HepG2 (cell line): Measurements from ENCODE around the gene BOLA3. TPM values are rescaled to one million over a fixed set of nuclear protein-coding genes. Genes with fewer than 3 reads are reported as not detected.

Experiments
- CC2D1A ChIP-seq: sonication (generic); formaldehyde crosslinking; IDR thresholded peaks from 2 replicates; pipeline ENCODE4 v1.8.1; 2023; ENCODE audit warnings: mild to moderate bottlenecking, missing genetic modification reagents
- EED ChIP-seq: sonication (generic); formaldehyde crosslinking; IDR thresholded peaks from 2 replicates; pipeline ENCODE4 v1.5.0; 2020; ENCODE audit warnings: mild to moderate bottlenecking, missing genetic modification reagents
- FOSL1 ChIP-seq: sonication (generic); formaldehyde crosslinking; IDR thresholded peaks from 2 replicates; pipeline ENCODE4 v1.9.0; 2021; ENCODE audit warnings: missing genetic modification reagents, borderline replicate concordance
- HIC2 ChIP-seq: sonication (generic); formaldehyde crosslinking; IDR thresholded peaks from 2 replicates; pipeline ENCODE4 v1.9.0; 2022; ENCODE audit warnings: low read depth, missing genetic modification reagents
- HMG20A ChIP-seq: IDR thresholded peaks from 2 replicates; pipeline ENCODE4 v1.6.1; 2016; ENCODE audit warnings: borderline replicate concordance
- HOMEZ ChIP-seq: IDR thresholded peaks from 2 replicates; pipeline ENCODE4 v1.6.1; 2016; ENCODE audit warnings: low read depth
- JARID2 ChIP-seq: sonication (generic); formaldehyde crosslinking; IDR thresholded peaks from 2 replicates; pipeline ENCODE4 v1.8.1; 2023; ENCODE audit warnings: missing genetic modification reagents, inconsistent platforms; ENCODE audit not compliant: insufficient replicate concordance
- KLF15 ChIP-seq: sonication (generic); formaldehyde crosslinking; IDR thresholded peaks from 2 replicates; pipeline ENCODE4 v1.8.1; 2023; ENCODE audit warnings: borderline replicate concordance, mild to moderate bottlenecking, inconsistent platforms, missing genetic modification reagents, mixed read lengths
- MBD4 ChIP-seq: IDR thresholded peaks from 2 replicates; pipeline ENCODE4 v1.6.1; 2012; ENCODE audit warnings: low read length, inconsistent platforms, borderline replicate concordance
- MYC ChIP-seq: sonication (generic); formaldehyde crosslinking; IDR thresholded peaks from 2 replicates; pipeline ENCODE4 v1.9.0; 2021; ENCODE audit warnings: missing genetic modification reagents, borderline replicate concordance
- NBN ChIP-seq: fragments of 450-650 bp; conservative IDR thresholded peaks from 2 replicates; pipeline ENCODE4 v1.6.1; 2017
- RELA ChIP-seq: sonication (generic); formaldehyde crosslinking; IDR thresholded peaks from 2 replicates; pipeline ENCODE4 v1.4.0; 2020; ENCODE audit warnings: missing genetic modification reagents
- SRSF9 ChIP-seq: fragments of 200-400 bp; formaldehyde crosslinking; IDR thresholded peaks from 2 replicates; pipeline ENCODE4 v1.6.1; 2018; ENCODE audit warnings: borderline replicate concordance, mild to moderate bottlenecking, low read depth, low read length; ENCODE audit not compliant: insufficient read depth, poor library complexity, severe bottlenecking
- TFDP1 ChIP-seq: IDR thresholded peaks from 2 replicates; pipeline ENCODE4 v1.6.1; 2016; ENCODE audit warnings: missing compliant biosample characterization, missing genetic modification reagents, borderline replicate concordance
- TFDP2 ChIP-seq: sonication (generic); formaldehyde crosslinking; IDR thresholded peaks from 2 replicates; pipeline ENCODE4 v1.4.0; 2020; ENCODE audit warnings: missing genetic modification reagents
- TP53 ChIP-seq: sonication (generic); formaldehyde crosslinking; conservative IDR thresholded peaks from 2 replicates; pipeline ENCODE4 v1.4.0; 2020; ENCODE audit warnings: missing genetic modification reagents
- ZNF20 ChIP-seq: sonication (generic); formaldehyde crosslinking; IDR thresholded peaks from 2 replicates; pipeline ENCODE4 v1.4.0; 2020; ENCODE audit warnings: mild to moderate bottlenecking, moderate library complexity, missing genetic modification reagents
- ZNF33B ChIP-seq: sonication (generic); formaldehyde crosslinking; IDR thresholded peaks from 2 replicates; pipeline ENCODE4 v1.5.1; 2020; ENCODE audit warnings: mild to moderate bottlenecking, missing genetic modification reagents
- ZNF546 ChIP-seq: sonication (generic); formaldehyde crosslinking; conservative IDR thresholded peaks from 2 replicates; pipeline ENCODE4 v1.8.1; 2023; ENCODE audit warnings: mild to moderate bottlenecking, missing genetic modification reagents
- ZNF547 ChIP-seq: sonication (generic); formaldehyde crosslinking; IDR thresholded peaks from 2 replicates; pipeline ENCODE4 v1.5.1; 2020; ENCODE audit warnings: mild to moderate bottlenecking, missing genetic modification reagents
- ZNF670 ChIP-seq: sonication (generic); formaldehyde crosslinking; IDR thresholded peaks from 2 replicates; pipeline ENCODE4 v1.8.0; 2022; ENCODE audit warnings: mild to moderate bottlenecking, missing genetic modification reagents, borderline replicate concordance
- ZNF776 ChIP-seq: sonication (generic); formaldehyde crosslinking; IDR thresholded peaks from 2 replicates; pipeline ENCODE4 v1.4.0; 2020; ENCODE audit warnings: mild to moderate bottlenecking, missing genetic modification reagents
- ZNF841 ChIP-seq: sonication (generic); formaldehyde crosslinking; IDR thresholded peaks from 2 replicates; pipeline ENCODE4 v1.8.1; 2023; ENCODE audit warnings: missing genetic modification reagents, borderline replicate concordance
- polyA plus RNA-seq, 8 experiments: library from polyadenylated mRNA; depleted of rRNA in 3 of 8; stranded (reverse) in 7 of 8; unstranded in 1 of 8; fragments of >200 nt; fragmentation: Illumina TruSeq in 4 of 8; extraction: Trizol in 4 of 8; gene quantifications; 2 replicates each; pipeline versions ENCODE4 v1.2.1 to v1.2.3, GENCODE V29; 2011 to 2016; ENCODE audit warnings: low read depth in 4 of 8, missing spikeins in 1 of 8, mixed read lengths in 1 of 8; ENCODE audit not compliant: insufficient read depth in 1 of 8
- total RNA-seq, 5 experiments: library from RNA; depleted of rRNA; stranded (reverse); fragments of >200 nt; fragmentation: Illumina TruSeq; extraction: Trizol; gene quantifications; 2 replicates each; pipeline ENCODE4 v1.2.3, GENCODE V29; 2016; ENCODE audit warnings: low read depth in 1 of 5

The BOLA3 gene
- total and polyA plus RNA-seq, 2 of the 13 experiments (the other 11 are each of a cell fraction or from before 2014, with no cell fraction given) = 89.7 to 170 TPM

GRCh38 chr2:74147727-74148456 is at the start of gene BOLA3 (continued):
- TF ChIP-seq HOMEZ = no peak
- TF ChIP-seq ZNF20 (CRISPR knock-in tag) = no peak
- peak; percentile 98 for TF ChIP-seq ZNF776
- TF ChIP-seq HMG20A (CRISPR knock-in tag) = no peak; the same call in 1 of the 2 replicates
- TF ChIP-seq ZNF546 (CRISPR knock-in tag) = peak; percentile 76; the same call in 1 of the 2 replicates
- no peak for TF ChIP-seq NBN
- TF ChIP-seq FOSL1 = no peak
- no peak for TF ChIP-seq JARID2 (CRISPR knock-in tag)
- TF ChIP-seq ZNF547 = peak; percentile 95; the same call in 1 of the 2 replicates
- peak; percentile 68; the same call in 1 of the 2 replicates for TF ChIP-seq HIC2 (CRISPR knock-in tag)
- TF ChIP-seq KLF15 (CRISPR knock-in tag) = 0 out of 2 replicates have a peak, but pooled peaks have one; percentile 22
- peak; percentile 85 for TF ChIP-seq MYC (CRISPR knock-in tag)
- peak; percentile 75; the same call in 1 of the 2 replicates for TF ChIP-seq EED (CRISPR knock-in tag)
- no peak for TF ChIP-seq CC2D1A (CRISPR knock-in tag)
- no peak for TF ChIP-seq SRSF9
- peak; percentile 85; the same call in 1 of the 2 replicates for TF ChIP-seq RELA (CRISPR knock-in tag)
- TF ChIP-seq ZNF670 (CRISPR knock-in tag) = peak; percentile 52; the same call in 1 of the 2 replicates
- peak; percentile 62; the same call in 1 of the 2 replicates for TF ChIP-seq TFDP2
- no peak for TF ChIP-seq TP53 (CRISPR knock-in tag)
- TF ChIP-seq TFDP1 = peak; percentile 75
- no peak for TF ChIP-seq MBD4
- TF ChIP-seq ZNF841 = peak; percentile 71; the same call in 1 of the 2 replicates
- TF ChIP-seq ZNF33B = peak; percentile 82; the same call in 1 of the 2 replicates
